OCI-LY1 (cell line): ENCODE data around the gene MAT2A.

Experiments
- EZH2 ChIP-seq: fragments of 200-600 bp; sonication (generic), shearing (Covaris generic); IDR thresholded peaks from 2 replicates; pipeline ENCODE4 v1.8.0; 2017; ENCODE audit warnings: borderline replicate concordance, mixed run types, mild to moderate bottlenecking, antibody characterized with exemption, low read length, moderate library complexity, mixed read lengths
- TF ChIP-seq, protein P1 (sequence below): fragments of 200-600 bp; sonication (generic), shearing (Covaris generic); IDR thresholded peaks from 2 replicates; pipeline ENCODE4 v1.5.1; 2017; ENCODE audit warnings: mild to moderate bottlenecking, antibody characterized with exemption, low read length, moderate library complexity, mixed read lengths

DNA sequence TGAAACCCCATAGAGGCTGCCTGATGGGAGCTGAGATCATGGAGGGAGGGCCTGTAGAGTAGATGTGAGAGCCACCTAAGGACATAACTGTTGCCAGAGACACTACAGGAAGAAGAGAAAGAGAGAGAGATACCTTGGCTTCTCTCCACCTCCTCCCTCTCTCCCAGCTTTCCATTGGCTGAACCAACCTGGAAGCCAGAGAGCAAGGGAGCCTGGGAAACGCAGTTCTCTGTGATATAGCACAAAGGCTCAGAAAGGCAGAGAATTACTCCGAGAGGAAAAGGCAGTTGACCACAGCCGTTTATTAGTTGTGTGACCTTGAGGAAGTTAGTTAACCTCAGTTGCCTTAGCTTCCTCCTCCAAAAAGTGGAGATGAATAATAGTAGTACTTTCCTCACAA lies 37.7 kb upstream of the MAT2A start:
- TF ChIP-seq, protein P1, sequence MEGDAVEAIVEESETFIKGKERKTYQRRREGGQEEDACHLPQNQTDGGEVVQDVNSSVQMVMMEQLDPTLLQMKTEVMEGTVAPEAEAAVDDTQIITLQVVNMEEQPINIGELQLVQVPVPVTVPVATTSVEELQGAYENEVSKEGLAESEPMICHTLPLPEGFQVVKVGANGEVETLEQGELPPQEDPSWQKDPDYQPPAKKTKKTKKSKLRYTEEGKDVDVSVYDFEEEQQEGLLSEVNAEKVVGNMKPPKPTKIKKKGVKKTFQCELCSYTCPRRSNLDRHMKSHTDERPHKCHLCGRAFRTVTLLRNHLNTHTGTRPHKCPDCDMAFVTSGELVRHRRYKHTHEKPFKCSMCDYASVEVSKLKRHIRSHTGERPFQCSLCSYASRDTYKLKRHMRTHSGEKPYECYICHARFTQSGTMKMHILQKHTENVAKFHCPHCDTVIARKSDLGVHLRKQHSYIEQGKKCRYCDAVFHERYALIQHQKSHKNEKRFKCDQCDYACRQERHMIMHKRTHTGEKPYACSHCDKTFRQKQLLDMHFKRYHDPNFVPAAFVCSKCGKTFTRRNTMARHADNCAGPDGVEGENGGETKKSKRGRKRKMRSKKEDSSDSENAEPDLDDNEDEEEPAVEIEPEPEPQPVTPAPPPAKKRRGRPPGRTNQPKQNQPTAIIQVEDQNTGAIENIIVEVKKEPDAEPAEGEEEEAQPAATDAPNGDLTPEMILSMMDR: no peak
- TF ChIP-seq EZH2: no peak
